Omental fat pad (tissue), 4 donors: ENCODE measurements around the gene SPAG16. TPM values are rescaled to one million over a fixed set of nuclear protein-coding genes. Genes with fewer than 3 reads are reported as not detected.

Experiments
- ATAC-seq: fragments of 150-250 bp; one replicate; pipeline ENCODE4 v1.9.1; 2016; ENCODE audit warnings: mild to moderate bottlenecking, moderate library complexity; ENCODE audit not compliant: low FRiP score
- DNase-seq: peaks from one replicate; pipeline ENCODE4 v3.0.0-alpha.2; 2019; ENCODE audit warnings: low spot score
- CTCF ChIP-seq, 3 donors: fragments of 450-650 bp; IDR thresholded peaks; one replicate each; pipeline ENCODE4 v1.5.1; 2016 to 2017; ENCODE audit warnings: antibody characterized with exemption in 3 of 3, mild to moderate bottlenecking in 3 of 3, moderate library complexity in 2 of 3
- total RNA-seq, 4 donors: library from RNA; depleted of rRNA; stranded (reverse); fragments of >200 nt; gene quantifications; one replicate each; pipeline ENCODE4 v1.1.0, GENCODE V29; 2016

Gene SPAG16
- total RNA-seq, 4 donors from 2014 or later = 11.1 to 29.5 (median 13.3) TPM

- ATAC-seq (no peak), DNase-seq (no peak)
- TF ChIP-seq CTCF (IDR thresholded peaks at IDR 0.05) = no peak
Measured at GRCh38 chr2:214004463-214004862, 720.2 kb downstream of the SPAG16 start.

- ATAC-seq (no peak), DNase-seq (no peak)
- TF ChIP-seq CTCF (IDR thresholded peaks at IDR 0.05) = no peak
Measured at GRCh38 chr2:214005337-214005736, 721.1 kb downstream of the SPAG16 start.

- no peak for ATAC-seq
- TF ChIP-seq CTCF (IDR thresholded peaks at IDR 0.05) = no peak
Measured at GRCh38 chr2:214006601-214007000, 722.3 kb downstream of the SPAG16 start.

GRCh38 chr2:214011676-214012075 is 727.4 kb downstream of the SPAG16 start:
- DNase-seq (no peak), ATAC-seq (no peak)
- no peak for TF ChIP-seq CTCF (IDR thresholded peaks at IDR 0.05)

More at GRCh38 chr2:214006601-214007000, 722.3 kb downstream of the SPAG16 start:
- no peak for DNase-seq

GRCh38 chr2:214014551-214015220 is 730.4 kb downstream of the SPAG16 start:
- DNase-seq (no peak), ATAC-seq (no peak)
- TF ChIP-seq CTCF (IDR thresholded peaks at IDR 0.05) = no peak

GRCh38 chr2:214019229-214019972 is 735.1 kb downstream of the SPAG16 start:
- no peak for DNase-seq
- ATAC-seq = peak; percentile 81
- no peak for TF ChIP-seq CTCF (IDR thresholded peaks at IDR 0.05)

GRCh38 chr2:214019973-214020345 is 735.7 kb downstream of the SPAG16 start:
- no peak for ATAC-seq
- DNase-seq = no peak
- TF ChIP-seq CTCF (IDR thresholded peaks at IDR 0.05) = no peak
